Endothelial cell of umbilical vein (primary cell): ENCODE data around the gene GSTK1. TPM values are rescaled to one million over a fixed set of nuclear protein-coding genes. Genes with fewer than 3 reads are reported as not detected.
A peak's percentile ranks its signal among the peaks of the same experiment; 100 is the strongest.
"Not testable (repeated sequence)": the region's sequence is repeated elsewhere in the genome, so short reads cannot be mapped to it uniquely, and the experiment has no call there.

ENCODE experiments used
- Bru-seq: library from RNA; stranded (reverse); fragments of 400-500 nt; gene quantifications from one replicate; lab custom pipeline; 2021; lab: Mats Ljungman, UMichigan
- BruChase-seq, 2 experiments: library from RNA; stranded (reverse); fragments of 400-500 nt; gene quantifications; one replicate each; lab custom pipeline; 2021; lab: Mats Ljungman, UMichigan
- BruUV-seq: library from RNA; stranded (reverse); fragments of 400-500 nt; replicated peaks from 2 replicates; lab custom pipeline; 2021; lab: Mats Ljungman, UMichigan
- CTCF ChIA-PET: fragments of 300-600, 350-600 bp; sonication (Branson Sonifier 250); formaldehyde crosslinking; loops from one replicate; lab custom pipeline; 2021; ENCODE audit warnings: antibody characterized with exemption, inconsistent platforms; lab: Charles Lee
- POLR2A ChIA-PET: fragments of 300-600, 350-600 bp; sonication (Branson Sonifier 250); formaldehyde crosslinking; loops from one replicate; lab custom pipeline; 2021; ENCODE audit warnings: antibody characterized with exemption, inconsistent platforms; lab: Charles Lee
- DNase-seq: peaks from one replicate; pipeline ENCODE4 v3.0.0-alpha.2; 2011; ENCODE audit warnings: low read depth, low spot score
- FAIRE-seq: peaks from 2 replicates; lab custom pipeline; 2011; peaks lifted over from hg19 to GRCh38; lab: Jason Lieb, UNC
- H2AFZ ChIP-seq: 2 replicates; pipeline ENCODE4 v1.6.0; 2012; ENCODE audit warnings: low read depth, low read length, control low read depth, inconsistent platforms
- H3K27ac ChIP-seq: 2 replicates; pipeline ENCODE4 v1.5.1; 2011; ENCODE audit warnings: low read depth, mild to moderate bottlenecking, control low read depth, low read length, moderate library complexity; ENCODE audit not compliant: insufficient read depth
- H3K27me3 ChIP-seq, 2 experiments: 2 replicates each; pipeline versions ENCODE4 v1.6.0 to v1.6.1; 2011; ENCODE audit warnings: low read length in 2 of 2, mixed read lengths in 1 of 2; ENCODE audit not compliant: control insufficient read depth in 2 of 2, insufficient read depth in 2 of 2
- H3K36me3 ChIP-seq, 2 experiments: 2 replicates in 1 of 2; 3 replicates in 1 of 2; pipeline ENCODE4 v1.5.1; 2011; ENCODE audit warnings: low read length in 2 of 2, mild to moderate bottlenecking in 1 of 2, moderate library complexity in 1 of 2; ENCODE audit not compliant: control insufficient read depth in 2 of 2, insufficient read depth in 2 of 2; ENCODE audit errors: extremely low read depth in 1 of 2
- H3K4me1 ChIP-seq: 3 replicates; pipeline ENCODE4 v1.5.1; 2011; ENCODE audit warnings: mild to moderate bottlenecking, low read length; ENCODE audit not compliant: control insufficient read depth, insufficient read depth; ENCODE audit errors: extremely low read depth
- H3K4me2 ChIP-seq: 2 replicates; pipeline ENCODE4 v1.6.1; 2011; ENCODE audit warnings: low read length, control low read depth, mixed read lengths; ENCODE audit not compliant: insufficient read depth
- H3K4me3 ChIP-seq, 3 experiments: fragments of 200-600 bp in 1 of 3; sonication (generic), shearing (Covaris generic) in 1 of 3; replicated peaks in 1 of 3; 2 replicates each; pipeline ENCODE4 v1.5.1; 2011 to 2016; ENCODE audit warnings: control low read depth in 3 of 3, low read length in 3 of 3, mild to moderate bottlenecking in 2 of 3, inconsistent platforms in 1 of 3, low read depth in 1 of 3, moderate library complexity in 1 of 3; ENCODE audit not compliant: insufficient read depth in 1 of 3
- H3K79me2 ChIP-seq: 2 replicates; pipeline ENCODE4 v1.6.0; 2012; ENCODE audit warnings: low read length, inconsistent platforms; ENCODE audit not compliant: control insufficient read depth, insufficient read depth
- H3K9ac ChIP-seq: replicated peaks from 2 replicates; pipeline ENCODE3; 2011; ENCODE audit warnings: low read length, control low read depth; ENCODE audit not compliant: insufficient read depth; ENCODE audit errors: extremely low read depth
- H3K9me1 ChIP-seq: replicated peaks from 3 replicates; pipeline ENCODE4 v1.6.0; 2011; ENCODE audit warnings: mild to moderate bottlenecking, low read length; ENCODE audit not compliant: control insufficient read depth, insufficient read depth; ENCODE audit errors: extremely low read depth
- H3K9me3 ChIP-seq: replicated peaks from 2 replicates; pipeline ENCODE4 v1.5.1; 2012; ENCODE audit warnings: low read length, inconsistent platforms; ENCODE audit not compliant: control insufficient read depth, insufficient read depth
- H4K20me1 ChIP-seq: replicated peaks from 2 replicates; pipeline ENCODE3; 2011; ENCODE audit warnings: mild to moderate bottlenecking, low read length; ENCODE audit not compliant: control insufficient read depth, insufficient read depth; ENCODE audit errors: extremely low read depth
- FOS ChIP-seq: IDR thresholded peaks from 2 replicates; pipeline ENCODE4 v1.6.1; 2011; ENCODE audit warnings: mild to moderate bottlenecking, low read length, moderate library complexity, borderline replicate concordance; ENCODE audit not compliant: insufficient read depth
- GATA2 ChIP-seq: IDR thresholded peaks from 2 replicates; pipeline ENCODE4 v1.7.0; 2011; ENCODE audit warnings: low read depth, mild to moderate bottlenecking, moderate library complexity, mixed read lengths, low read length; ENCODE audit not compliant: insufficient read length, insufficient read depth
- MAX ChIP-seq: IDR thresholded peaks from 2 replicates; pipeline ENCODE4 v1.6.1; 2011; ENCODE audit not compliant: insufficient read depth, insufficient read length
- MYC ChIP-seq: IDR thresholded peaks from one replicate; pipeline ENCODE4 v1.6.1; 2011; ENCODE audit warnings: mild to moderate bottlenecking, low read depth, low read length
- POLR2A ChIP-seq: IDR thresholded peaks from 2 replicates; pipeline ENCODE4 v1.6.1; 2012; ENCODE audit warnings: low read depth, mild to moderate bottlenecking, control low read depth, low read length
- POLR2AphosphoS5 ChIP-seq: IDR thresholded peaks from 2 replicates; pipeline ENCODE4 v1.6.1; 2012; ENCODE audit warnings: low read depth, mild to moderate bottlenecking, control low read depth, low read length, moderate library complexity; ENCODE audit not compliant: insufficient read depth
- dilution Hi-C: fragments of 300-500 bp; cut with MboI; formaldehyde crosslinking; loops from one replicate; pipeline ENCODE4 v1.15.0; 2019; ENCODE audit warnings: low sequenced_read_pairs; ENCODE audit not compliant: extremely low pct_ligation_motif_present
- intact Hi-C: fragments of 100-400 bp; cut with micrococcal nuclease; formaldehyde crosslinking; loops from one replicate; pipeline ENCODE4 v1.10.0; 2022
- long read RNA-seq: library from polyadenylated mRNA; stranded (forward); transcript quantifications from one replicate; pipeline ENCODE4 v2.0.0, GENCODE V29; 2021
- polyA minus RNA-seq, 3 experiments: library from RNA; depleted of rRNA, polyadenylated mRNA; stranded (reverse); fragments of >200 nt; gene quantifications; 1 replicate in 1 of 3; 2 replicates in 2 of 3; pipeline ENCODE4 v1.2.3, GENCODE V29; 2011
- polyA plus RNA-seq, 4 experiments: library from polyadenylated mRNA; depleted of rRNA in 3 of 4; stranded (reverse) in 3 of 4; unstranded in 1 of 4; fragments of >200 nt; gene quantifications; 2 replicates each; pipeline versions ENCODE4 v1.2.1 to v1.2.3, GENCODE V29; 2011 to 2012; ENCODE audit warnings: missing spikeins in 1 of 4
- total RNA-seq: library from RNA; stranded (reverse); gene quantifications from 2 replicates; pipeline ENCODE4 v1.2.3, GENCODE V29; 2021

GSTK1 gene
- total RNA-seq (99.4 and 119 TPM in 2 replicates), polyA plus RNA-seq (126 and 132 TPM in 2 replicates), polyA minus RNA-seq (76.6 and 95.4 TPM in 2 replicates), Bru-seq, nascent RNA (percentile 74 among the genes with signal in this experiment), BruChase-seq, experiment 1, labeled RNA remaining after a 6-hour chase (percentile 80 among the genes with signal in this experiment), BruChase-seq, experiment 2, labeled RNA remaining after a 2-hour chase (percentile 73 among the genes with signal in this experiment)
- 137 and 144 TPM in 2 replicates for polyA plus RNA-seq (2011; cell fraction: cytosol; rRNA removed)
- 221 and 223 TPM in 2 replicates for polyA plus RNA-seq (2011; cell fraction: nucleus; rRNA removed)
- 127 and 133 TPM in 2 replicates for polyA plus RNA-seq (2012)
- polyA minus RNA-seq (2011; cell fraction: cytosol; rRNA and poly(A)+ RNA removed), result 45.6 TPM
- polyA minus RNA-seq (2011; cell fraction: nucleus; rRNA and poly(A)+ RNA removed), result 30.1 and 32.0 TPM in 2 replicates
- long read RNA-seq, transcript GSTK1-207 (7 exons, 1,185 nt), result minor isoform, 33 of 279 reads
- long read RNA-seq, transcript GSTK1-201 (8 exons, 1,044 nt), result major isoform, 204 of 279 reads
- long read RNA-seq, partial matches to known transcripts, result 14 of 279 reads
- long read RNA-seq, other reads (novel, unspliced or antisense), result 24 of 279 reads

DNA sequence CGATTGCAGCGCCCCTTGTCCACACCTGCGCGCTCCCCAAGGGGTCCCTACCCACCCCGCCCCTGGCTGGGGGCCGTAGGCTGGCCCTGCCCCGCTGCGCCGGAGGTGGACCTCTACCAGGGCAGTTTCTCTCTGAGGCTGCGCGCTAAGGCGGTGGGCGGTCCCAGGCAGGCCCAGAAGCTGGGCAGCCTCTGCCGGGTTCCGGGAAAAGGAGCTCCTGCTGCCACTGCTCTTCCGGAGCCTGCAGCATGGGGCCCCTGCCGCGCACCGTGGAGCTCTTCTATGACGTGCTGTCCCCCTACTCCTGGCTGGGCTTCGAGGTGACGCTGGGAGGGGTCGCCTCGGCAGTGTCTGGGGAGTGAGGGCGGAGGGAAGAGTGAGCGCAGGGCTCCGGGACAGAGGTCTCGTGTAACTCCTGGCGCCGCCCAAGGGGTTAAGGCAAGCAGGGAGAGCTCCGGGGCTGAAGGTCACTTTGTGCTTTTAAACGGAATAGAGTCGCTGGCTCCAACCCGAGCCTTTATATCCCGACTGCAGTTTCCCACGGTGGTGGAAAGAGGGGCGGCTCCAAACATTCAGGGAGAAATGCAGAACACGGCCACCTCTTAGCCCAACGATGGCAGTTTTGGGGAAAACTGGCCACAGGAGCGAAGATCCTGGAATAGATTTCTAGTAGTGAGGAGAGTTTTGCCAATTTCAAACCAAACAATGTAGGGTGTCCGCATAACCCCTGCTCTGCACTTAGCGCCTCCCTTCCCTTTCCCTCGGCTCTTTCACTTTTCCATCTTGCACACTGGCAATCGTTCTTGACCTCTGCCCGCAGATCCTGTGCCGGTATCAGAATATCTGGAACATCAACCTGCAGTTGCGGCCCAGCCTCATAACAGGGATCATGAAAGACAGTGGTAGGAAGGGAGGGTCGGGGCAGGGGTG, at the start of gene GSTK1:
Gene GSTK1, plus strand, starts transcription at position 176 of the 930 bp plus-strand sequence. Its CDS starts 73 bp downstream, at position 249.
- Histone ChIP-seq H3K9me3 (no peaks in the 10 kb centered on the region), H3K9ac (peak within 1 kb of the TSS; percentile 55), H3K4me3 (peak within 1 kb of the TSS; percentile 45 to 87 (median 80)), H3K79me2 (peaks cover 5% of the 10 kb centered on the region), H3K27ac (peak within 1 kb of the TSS; percentile 52), H4K20me1 (no peaks in the 10 kb centered on the region), H3K4me2 (peak within 1 kb of the TSS; percentile 88), H3K9me1 (no peaks in the 10 kb centered on the region), H3K4me1 (peaks cover 8% of the 10 kb centered on the region), H3K27me3 (no peaks in the 10 kb centered on the region), H2AFZ (peak within 1 kb of the TSS; percentile 86), H3K36me3 (peaks cover 10 to 18% of the 10 kb centered on the region in 2 experiments)
- TF ChIP-seq FOS, result no peak
- TF ChIP-seq POLR2AphosphoS5, result peak; percentile 89
- no peak for TF ChIP-seq MAX
- TF ChIP-seq MYC, result no peak
- peak; percentile 93 for TF ChIP-seq POLR2A
- no peak for TF ChIP-seq GATA2
- ChIA-PET POLR2A (interaction anchor here (1.2 to 1.3 kb wide), 2 partner anchors 16 to 24 kb away, joined by 3 to 5 read pairs; partner anchors contain the start of gene CASP2), CTCF (interaction anchor here (0.7 to 2.9 kb wide), 11 partner anchors 16 to 117 kb away, joined by 3 to 26 read pairs (median 6); partner anchors contain the start of gene CASP2)
- intact Hi-C loops (loop anchor here (1.0 to 2.0 kb wide), 4 partner anchors 16 to 33 kb away; partner anchors contain the start of gene CASP2), dilution Hi-C loops (no loop called here)
- peak; percentile 89 for FAIRE-seq
- BruUV-seq, result TSS peak; percentile 67
- peak; percentile 76 for DNase-seq

- POLR2A ChIA-PET, H3K27me3 ChIP-seq, H3K9me3 ChIP-seq, H3K79me2 ChIP-seq, H3K4me2 ChIP-seq, intact Hi-C loops, H3K36me3 ChIP-seq, H3K4me3 ChIP-seq, H3K9ac ChIP-seq, H3K27ac ChIP-seq, H2AFZ ChIP-seq, H3K4me1 ChIP-seq, H3K9me1 ChIP-seq, BruUV-seq, FAIRE-seq, DNase-seq, H4K20me1 ChIP-seq: not testable (repeated sequence)
- dilution Hi-C loops, result loop anchor here (25.0 kb wide), 1 partner anchor 201 kb away; no protein-coding TSS in a partner anchor
- CTCF ChIA-PET, result interaction anchor here (1.9 to 10.8 kb wide), 3 partner anchors 203 to 340 kb away, joined by 11 to 967 read pairs (median 20); no protein-coding TSS in a partner anchor
Observed at GRCh38 chr7:143213478-143213877, 49.8 kb upstream of the GSTK1 start.
